KBM-7 (cell line): Measurements from ENCODE around the gene TRPT1.
A peak's percentile ranks its signal among the peaks of the same experiment; 100 is the strongest.

Experiments
- DNase-seq: peaks from one replicate; pipeline ENCODE4 v3.0.0-alpha.2; 2015
- in situ Hi-C: fragments of 300-500 bp; cut with MboI; formaldehyde crosslinking; loops from 2 replicates; pipeline ENCODE4 v1.14.3; 2020; ENCODE audit warnings: low sequenced_read_pairs, low pct_unique_long_range_greater_than_20kb, mixed read lengths

Gene TRPT1

GRCh38 chr11:64192434-64192833, 33.6 kb downstream of the TRPT1 start:
- in situ Hi-C loops: no loop called here
- no peak for DNase-seq

- in situ Hi-C loops: no loop called here
- DNase-seq: peak; percentile 36
Observed at GRCh38 chr11:64186492-64187165, 39.4 kb downstream of the TRPT1 start.

- in situ Hi-C loops: no loop called here
Observed at GRCh38 chr11:64185693-64186491, 40.1 kb downstream of the TRPT1 start, which contains the start of gene STIP1. Gene STIP1 (plus strand): TSS chr11:64186171. CDS start chr11:64186262, 91 bp downstream.

GRCh38 chr11:64185175-64185692, 40.8 kb downstream of the TRPT1 start:
- in situ Hi-C loops: no loop called here
- no peak for DNase-seq

More at GRCh38 chr11:64185693-64186491, 40.1 kb downstream of the TRPT1 start, which contains the start of gene STIP1:
- peak; percentile 100 for DNase-seq

GRCh38 chr11:64183890-64184289, 42.1 kb downstream of the TRPT1 start:
- no peak for DNase-seq
- in situ Hi-C loops: no loop called here

- in situ Hi-C loops: no loop called here
- peak; percentile 82 for DNase-seq
Observed at GRCh38 chr11:64181506-64182411, 44.2 kb downstream of the TRPT1 start.

GRCh38 chr11:64180891-64181290, 45.1 kb downstream of the TRPT1 start:
- in situ Hi-C loops: no loop called here
- no peak for DNase-seq

- DNase-seq: no peak
- in situ Hi-C loops: no loop called here
Observed at GRCh38 chr11:64178951-64179639, 46.9 kb downstream of the TRPT1 start.

GRCh38 chr11:64178203-64178602, 47.8 kb downstream of the TRPT1 start:
- in situ Hi-C loops: no loop called here
- no peak for DNase-seq

GRCh38 chr11:64176751-64177150, 49.2 kb downstream of the TRPT1 start:
- in situ Hi-C loops: no loop called here
- no peak for DNase-seq
